SK-N-SH (cell line): Measurements from ENCODE around the gene SLC1A1.

ENCODE experiments used
- EP300 ChIP-seq, 2 experiments: IDR thresholded peaks; 2 replicates each; pipeline versions ENCODE4 v1.4.0 to v1.6.1; 2012; ENCODE audit warnings: borderline replicate concordance in 1 of 2, low read depth in 1 of 2, low read length in 1 of 2
- GABPA ChIP-seq: IDR thresholded peaks from 2 replicates; pipeline ENCODE4 v1.4.0; 2012; ENCODE audit warnings: low read depth, mild to moderate bottlenecking
- JUND ChIP-seq: IDR thresholded peaks from 2 replicates; pipeline ENCODE4 v1.4.0; 2012
- NRF1 ChIP-seq: IDR thresholded peaks from 2 replicates; pipeline ENCODE4 v1.6.1; 2012; ENCODE audit warnings: low read depth, mild to moderate bottlenecking, low read length
- POLR2AphosphoS5 ChIP-seq: IDR thresholded peaks from 2 replicates; pipeline ENCODE4 v1.6.1; 2012; ENCODE audit warnings: low read depth, low read length
- RCOR1 ChIP-seq: fragments of 150-350 bp; IDR thresholded peaks from 2 replicates; pipeline ENCODE4 v1.6.1; 2017; ENCODE audit warnings: antibody characterized with exemption, low read length
- RXRA ChIP-seq: IDR thresholded peaks from 2 replicates; pipeline ENCODE4 v1.4.0; 2012; ENCODE audit warnings: low read depth, mild to moderate bottlenecking, borderline replicate concordance
- TCF12 ChIP-seq: IDR thresholded peaks from 2 replicates; pipeline ENCODE4 v1.4.0; 2012
- TF ChIP-seq, protein P1 (sequence below): fragments of 200-600 bp; sonication (generic); IDR thresholded peaks from 2 replicates; pipeline ENCODE4 v1.6.1; 2017; ENCODE audit warnings: antibody characterized with exemption, mild to moderate bottlenecking, moderate library complexity

DNA sequence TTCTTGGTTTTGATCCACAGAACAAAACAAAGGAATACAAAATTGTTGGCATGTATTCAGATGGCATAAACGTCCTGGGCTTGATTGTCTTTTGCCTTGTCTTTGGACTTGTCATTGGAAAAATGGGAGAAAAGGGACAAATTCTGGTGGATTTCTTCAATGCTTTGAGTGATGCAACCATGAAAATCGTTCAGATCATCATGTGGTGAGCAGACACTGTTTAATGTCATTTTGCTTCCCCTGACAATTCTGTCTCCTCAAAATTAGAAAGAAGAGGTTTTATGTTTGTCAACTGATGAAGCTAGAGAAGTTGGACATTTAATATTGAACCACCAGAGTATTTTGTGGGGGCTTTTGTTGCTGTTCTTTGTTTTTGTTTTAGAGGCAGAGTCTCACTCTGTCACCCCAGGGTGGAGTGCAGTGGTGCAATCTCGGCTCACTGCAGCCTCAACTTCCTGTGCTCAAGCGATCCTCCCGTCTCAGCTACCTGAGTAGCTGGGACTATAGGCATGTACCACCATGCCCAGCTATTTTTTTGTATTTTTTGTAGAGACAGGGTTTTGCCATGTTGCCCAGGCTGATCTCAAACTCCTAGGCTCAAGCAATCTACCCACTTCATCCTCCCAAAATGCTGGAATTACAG is 82.0 kb downstream of the SLC1A1 start:
- no peak for TF ChIP-seq TCF12
- no peak for TF ChIP-seq EP300 (IDR thresholded peaks at IDR 0.05; ENCODE audit: borderline replicate concordance in 1 of 2, low read depth in 1 of 2, low read length in 1 of 2)
- TF ChIP-seq, protein P1, sequence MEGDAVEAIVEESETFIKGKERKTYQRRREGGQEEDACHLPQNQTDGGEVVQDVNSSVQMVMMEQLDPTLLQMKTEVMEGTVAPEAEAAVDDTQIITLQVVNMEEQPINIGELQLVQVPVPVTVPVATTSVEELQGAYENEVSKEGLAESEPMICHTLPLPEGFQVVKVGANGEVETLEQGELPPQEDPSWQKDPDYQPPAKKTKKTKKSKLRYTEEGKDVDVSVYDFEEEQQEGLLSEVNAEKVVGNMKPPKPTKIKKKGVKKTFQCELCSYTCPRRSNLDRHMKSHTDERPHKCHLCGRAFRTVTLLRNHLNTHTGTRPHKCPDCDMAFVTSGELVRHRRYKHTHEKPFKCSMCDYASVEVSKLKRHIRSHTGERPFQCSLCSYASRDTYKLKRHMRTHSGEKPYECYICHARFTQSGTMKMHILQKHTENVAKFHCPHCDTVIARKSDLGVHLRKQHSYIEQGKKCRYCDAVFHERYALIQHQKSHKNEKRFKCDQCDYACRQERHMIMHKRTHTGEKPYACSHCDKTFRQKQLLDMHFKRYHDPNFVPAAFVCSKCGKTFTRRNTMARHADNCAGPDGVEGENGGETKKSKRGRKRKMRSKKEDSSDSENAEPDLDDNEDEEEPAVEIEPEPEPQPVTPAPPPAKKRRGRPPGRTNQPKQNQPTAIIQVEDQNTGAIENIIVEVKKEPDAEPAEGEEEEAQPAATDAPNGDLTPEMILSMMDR = no peak
- no peak for TF ChIP-seq GABPA
- no peak for TF ChIP-seq RXRA
- TF ChIP-seq JUND = no peak
- no peak for TF ChIP-seq POLR2AphosphoS5
- no peak for TF ChIP-seq RCOR1
- no peak for TF ChIP-seq NRF1
